ENCODE results near the gene THUMPD1. TPM values are rescaled to one million over a fixed set of nuclear protein-coding genes. Genes with fewer than 3 reads are reported as not detected.
"Not testable (repeated sequence)": the region's sequence is repeated elsewhere in the genome, so short reads cannot be mapped to it uniquely, and the experiment has no call there.

THUMPD1 gene
- total RNA-seq, 3 donors from 2014 or later (not counting 1 experiment from before 2014, with no cell fraction given) = 86.1 to 92.2 (median 87.1) TPM

- Histone ChIP-seq H3K36me3 (ENCODE audit: control insufficient read depth, insufficient read depth, low read length) (no peaks in the 10 kb centered on the region), H3K27ac (ENCODE audit: low read length) (no peak overlapping the region), H3K27me3 (ENCODE audit: control insufficient read depth, insufficient read depth, low read length) (no peaks in the 10 kb centered on the region), H3K9me3 (ENCODE audit: control insufficient read depth, insufficient read depth, low read length) (no peaks in the 10 kb centered on the region), H3K4me3 (ENCODE audit: low read length) (no peak overlapping the region), H3K4me1 (ENCODE audit: control insufficient read depth, insufficient read depth, low read length) (peaks cover 4% of the 10 kb centered on the region)
- Mint-ChIP-seq H3K4me3 (no peak overlapping the region), H3K4me1 (peaks cover 15 to 24% of the 10 kb centered on the region in 2 donors), H3K27ac (no peak overlapping the region), H3K36me3 (no peaks in the 10 kb centered on the region), H3K27me3 (ENCODE audit: low read depth in 2 of 2) (no peaks in the 10 kb centered on the region), H3K9me3 (peaks cover 0 to 7% of the 10 kb centered on the region in 2 donors)
- no peak for DNase-seq
- no peak for TF ChIP-seq CTCF (IDR thresholded peaks at IDR 0.05)
- WGBS (ENCODE audit: insufficient coverage) = 100% methylated on average over 1 of the region's 1 CpG
- no peak for ATAC-seq
- intact Hi-C loops (cut with micrococcal nuclease) = no loop called here
These were observed 19.6 kb upstream of the THUMPD1 start for GRCh38 chr16:20761175-20761574.

GRCh38 chr16:20760346-20760745 lies 18.7 kb upstream of the THUMPD1 start:
- Histone ChIP-seq H3K4me1 (ENCODE audit: control insufficient read depth, insufficient read depth, low read length) (peaks cover 4% of the 10 kb centered on the region), H3K4me3 (ENCODE audit: low read length) (no peak overlapping the region), H3K27ac (ENCODE audit: low read length) (no peak overlapping the region), H3K36me3 (ENCODE audit: control insufficient read depth, insufficient read depth, low read length) (no peaks in the 10 kb centered on the region), H3K27me3 (ENCODE audit: control insufficient read depth, insufficient read depth, low read length) (no peaks in the 10 kb centered on the region), H3K9me3 (ENCODE audit: control insufficient read depth, insufficient read depth, low read length) (no peaks in the 10 kb centered on the region)
- no peak for DNase-seq
- no peak for TF ChIP-seq CTCF (IDR thresholded peaks at IDR 0.05)
- 100% methylated on average over 1 of the region's 2 CpGs for WGBS (ENCODE audit: insufficient coverage)
- no peak overlapping the region for H3K27ac Mint-ChIP-seq
- H3K9me3 Mint-ChIP-seq = peaks cover 0 to 7% of the 10 kb centered on the region in 2 donors
- no peak for ATAC-seq
- intact Hi-C loops (cut with micrococcal nuclease) = no loop called here
- H3K4me3 Mint-ChIP-seq = no peak overlapping the region
- H3K36me3 Mint-ChIP-seq = no peaks in the 10 kb centered on the region
- H3K4me1 Mint-ChIP-seq = peaks cover 15 to 24% of the 10 kb centered on the region in 2 donors
- H3K27me3 Mint-ChIP-seq (ENCODE audit: low read depth in 2 of 2) = no peaks in the 10 kb centered on the region

GRCh38 chr16:20755799-20756198 lies 14.2 kb upstream of the THUMPD1 start:
- intact Hi-C loops (cut with micrococcal nuclease) = not testable (repeated sequence)

GRCh38 chr16:20755238-20755637 lies 13.6 kb upstream of the THUMPD1 start:
- no peaks in the 10 kb centered on the region for H3K36me3 ChIP-seq (ENCODE audit: control insufficient read depth, insufficient read depth, low read length)
- peaks cover 2% of the 10 kb centered on the region for H3K27me3 ChIP-seq (ENCODE audit: control insufficient read depth, insufficient read depth, low read length)
- no peak overlapping the region for H3K4me3 Mint-ChIP-seq
- DNase-seq (no peak), ATAC-seq (no peak)
- no peak overlapping the region for H3K27ac Mint-ChIP-seq
- peaks cover 5 to 9% of the 10 kb centered on the region in 2 donors for H3K27me3 Mint-ChIP-seq (ENCODE audit: low read depth in 2 of 2)
- no peak overlapping the region for H3K4me3 ChIP-seq (ENCODE audit: low read length)
- peaks cover 4% of the 10 kb centered on the region for H3K9me3 ChIP-seq (ENCODE audit: control insufficient read depth, insufficient read depth, low read length)
- intact Hi-C loops (cut with micrococcal nuclease) = no loop called here
- no peak for TF ChIP-seq CTCF (IDR thresholded peaks at IDR 0.05)
- H3K4me1 ChIP-seq (ENCODE audit: control insufficient read depth, insufficient read depth, low read length) = no peaks in the 10 kb centered on the region
- H3K4me1 Mint-ChIP-seq = no peaks in the 10 kb centered on the region
- no peak overlapping the region for H3K27ac ChIP-seq (ENCODE audit: low read length)
- no peaks in the 10 kb centered on the region for H3K36me3 Mint-ChIP-seq
- no CpG with 5 or more reads among the region's 1 CpG for WGBS (ENCODE audit: insufficient coverage)
- peaks cover 0 to 14% of the 10 kb centered on the region in 2 donors for H3K9me3 Mint-ChIP-seq

More at GRCh38 chr16:20755799-20756198, 14.2 kb upstream of the THUMPD1 start:
- not testable (repeated sequence) for H3K27ac ChIP-seq (ENCODE audit: low read length); DNase-seq; H3K4me3 ChIP-seq (ENCODE audit: low read length); ATAC-seq; H3K27me3 Mint-ChIP-seq (ENCODE audit: low read depth in 2 of 2); H3K27me3 ChIP-seq (ENCODE audit: control insufficient read depth, insufficient read depth, low read length); H3K27ac Mint-ChIP-seq; H3K36me3 ChIP-seq (ENCODE audit: control insufficient read depth, insufficient read depth, low read length); H3K4me3 Mint-ChIP-seq; H3K4me1 ChIP-seq (ENCODE audit: control insufficient read depth, insufficient read depth, low read length); H3K9me3 ChIP-seq (ENCODE audit: control insufficient read depth, insufficient read depth, low read length); H3K36me3 Mint-ChIP-seq; H3K4me1 Mint-ChIP-seq
- H3K9me3 Mint-ChIP-seq = peaks cover 0 to 15% of the 10 kb centered on the region in 2 donors
- 100% methylated on average over 2 of the region's 5 CpGs for WGBS (ENCODE audit: insufficient coverage)

All from natural killer cell (primary cell).